A549 (cell line): ENCODE data around the gene DNM1. TPM values are rescaled to one million over a fixed set of nuclear protein-coding genes. Genes with fewer than 3 reads are reported as not detected.

Source experiments
- ATAC-seq, 2 experiments: fragments of 200-7000 bp in 1 of 2; fragments of >200 bp in 1 of 2; cut with Nextera tagmentation in 1 of 2; cut with Tn5 transposase in 1 of 2; 3 replicates each; pipeline versions ENCODE4 v1.8.0 to v1.9.1; 2018 to 2020; ENCODE audit warnings: mild to moderate bottlenecking in 1 of 2, moderate library complexity in 1 of 2
- CTCF ChIA-PET: fragments of 300-600 bp; sonication (Branson Sonifier 250); formaldehyde crosslinking; extraction: SDS; loops from one replicate; lab custom pipeline; 2021; ENCODE audit warnings: antibody characterized with exemption, inconsistent platforms; lab: Yijun Ruan, JAX
- POLR2A ChIA-PET: fragments of 350-600 bp; formaldehyde crosslinking; extraction: SDS; loops from one replicate; lab custom pipeline; 2021; ENCODE audit warnings: antibody characterized with exemption, inconsistent platforms; lab: Yijun Ruan, JAX
- DNase-seq, 2 experiments: peaks; one replicate each; pipeline versions ENCODE4 v3.0.0 to v3.0.0-alpha.2; 2011 to 2016; ENCODE audit warnings: low read depth in 1 of 2, low spot score in 1 of 2
- FAIRE-seq: peaks from 2 replicates; lab custom pipeline; 2011; peaks lifted over from hg19 to GRCh38; lab: Jason Lieb, UNC
- H3K27ac ChIP-seq, 2 experiments: fragments of >200 bp; sonication (Bioruptor Twin); formaldehyde crosslinking; 3 replicates each; pipeline ENCODE4 v1.5.1; 2016 to 2017
- H3K4me1 ChIP-seq: fragments of >200 bp; sonication (Bioruptor Twin); formaldehyde crosslinking; 3 replicates; pipeline ENCODE4 v1.6.1; 2016
- H3K4me2 ChIP-seq: fragments of >200 bp; sonication (Bioruptor Twin); formaldehyde crosslinking; 3 replicates; pipeline ENCODE4 v1.6.1; 2016
- H3K4me3 ChIP-seq: fragments of >200 bp; sonication (Bioruptor Twin); formaldehyde crosslinking; 3 replicates; pipeline ENCODE4 v1.5.1; 2016
- H3K9me3 ChIP-seq: fragments of >200 bp; sonication (Bioruptor Twin); formaldehyde crosslinking; 3 replicates; pipeline ENCODE4 v1.6.1; 2016
- BCL3 ChIP-seq: fragments of >200 bp; sonication (Bioruptor Twin); formaldehyde crosslinking; IDR thresholded peaks from 3 replicates; pipeline ENCODE4 v1.6.1; 2016
- CBX2 ChIP-seq: fragments of 200-600 bp; sonication (generic); IDR thresholded peaks from 2 replicates; pipeline ENCODE4 v1.6.1; 2016; ENCODE audit warnings: low read depth, mild to moderate bottlenecking, borderline replicate concordance
- EHF ChIP-seq: fragments of 250-450 bp; sonication (Bioruptor Pico); IDR thresholded peaks from 2 replicates; pipeline ENCODE4 v1.5.0; 2020; ENCODE audit warnings: mild to moderate bottlenecking
- EP300 ChIP-seq, 2 experiments: fragments of >200 bp; sonication (Bioruptor Twin); formaldehyde crosslinking; IDR thresholded peaks; 2 replicates in 1 of 2; 3 replicates in 1 of 2; pipeline ENCODE4 v1.6.1; 2016 to 2017
- ESRRA ChIP-seq: fragments of 150-350 bp; IDR thresholded peaks from 2 replicates; pipeline ENCODE4 v1.6.1; 2014; ENCODE audit warnings: mild to moderate bottlenecking, low read length, borderline replicate concordance
- FOSB ChIP-seq: fragments of 250-450 bp; sonication (Bioruptor Pico); IDR thresholded peaks from 2 replicates; pipeline ENCODE4 v1.5.0; 2020; ENCODE audit warnings: mild to moderate bottlenecking, moderate library complexity
- FOXS1 ChIP-seq: fragments of 250-450 bp; sonication (Bioruptor Pico); IDR thresholded peaks from 2 replicates; pipeline ENCODE4 v1.5.0; 2020; ENCODE audit warnings: mild to moderate bottlenecking, moderate library complexity
- GATA3 ChIP-seq: IDR thresholded peaks from 2 replicates; pipeline ENCODE4 v1.6.1; 2012; ENCODE audit warnings: borderline replicate concordance
- NR3C1 ChIP-seq: fragments of >200 bp; sonication (Bioruptor Twin); formaldehyde crosslinking; IDR thresholded peaks from 3 replicates; pipeline ENCODE4 v1.6.1; 2017
- POLR2A ChIP-seq: IDR thresholded peaks from 2 replicates; pipeline ENCODE4 v1.6.1; 2012; ENCODE audit warnings: mild to moderate bottlenecking, low read length
- POLR2AphosphoS2 ChIP-seq: conservative IDR thresholded peaks from 2 replicates; pipeline ENCODE4 v1.6.1; 2012; ENCODE audit warnings: low read length, improper control_type of control experiment, inconsistent platforms
- RARB ChIP-seq: fragments of 250-450 bp; sonication (Bioruptor Pico); IDR thresholded peaks from 2 replicates; pipeline ENCODE4 v1.8.0; 2021; ENCODE audit warnings: mild to moderate bottlenecking, moderate library complexity
- RCOR1 ChIP-seq: fragments of 150-350 bp; IDR thresholded peaks from 2 replicates; pipeline ENCODE4 v1.6.1; 2014; ENCODE audit warnings: antibody characterized with exemption, low read length, low read depth
- SREBF2 ChIP-seq: fragments of 450-650 bp; IDR thresholded peaks from 2 replicates; pipeline ENCODE4 v1.6.1; 2014; ENCODE audit warnings: mild to moderate bottlenecking, moderate library complexity
- TFCP2L1 ChIP-seq: fragments of 250-450 bp; sonication (Bioruptor Pico); IDR thresholded peaks from 2 replicates; pipeline ENCODE4 v1.5.0; 2021; ENCODE audit warnings: mild to moderate bottlenecking
- ZFP36 ChIP-seq: fragments of 450-650 bp; IDR thresholded peaks from 2 replicates; pipeline ENCODE4 v1.6.1; 2014; ENCODE audit warnings: borderline replicate concordance; ENCODE audit not compliant: partially characterized antibody
- ZNF302 ChIP-seq: fragments of 250-450 bp; sonication (Bioruptor Pico); IDR thresholded peaks from 2 replicates; pipeline ENCODE4 v1.9.0; 2021; ENCODE audit warnings: inconsistent platforms, mild to moderate bottlenecking, moderate library complexity
- ZSCAN20 ChIP-seq: fragments of 250-450 bp; sonication (Bioruptor Pico); IDR thresholded peaks from 2 replicates; pipeline ENCODE4 v1.8.0; 2022; ENCODE audit warnings: mild to moderate bottlenecking, moderate library complexity
- WGBS: methylation state at CpG from one replicate; pipeline ENCODE4 v1.1.6; 2017; ENCODE audit errors: missing lambda C conversion rate; 5-methylcytosine and 5-hydroxymethylcytosine counted together
- polyA plus RNA-seq, 4 experiments: library from polyadenylated mRNA; depleted of rRNA in 3 of 4; stranded (reverse); fragments of >200 nt; fragmentation: RNase III in 1 of 4; extraction: RNeasy Plus Mini Kit Qiagen cat#74134 plus additional on column Dnase treatment in 1 of 4; gene quantifications; 2 replicates in 3 of 4; 3 replicates in 1 of 4; pipeline ENCODE4 v1.2.3, GENCODE V29; 2011 to 2017
- TF ChIP-seq, protein P1 (sequence below): fragments of 250-450 bp; sonication (Bioruptor Pico); IDR thresholded peaks from 2 replicates; pipeline ENCODE4 v1.5.0; 2021; ENCODE audit warnings: mild to moderate bottlenecking, moderate library complexity, borderline replicate concordance
- TF ChIP-seq, protein P2 (sequence below): fragments of 200-600 bp; sonication (generic); IDR thresholded peaks from 2 replicates; pipeline ENCODE4 v1.6.1; 2016; ENCODE audit warnings: antibody characterized with exemption, mild to moderate bottlenecking, moderate library complexity

DNM1 gene
- polyA plus RNA-seq, 2 of the 4 experiments (the other 2 are of a cell fraction): 60.2 to 139 TPM

GRCh38 chr9:128280084-128280622, 77.0 kb downstream of the DNM1 start:
- H3K27ac ChIP-seq: no peak overlapping the region
- DNase-seq (no peak), ATAC-seq (no peak), FAIRE-seq (no peak)
- H3K4me3 ChIP-seq: no peak overlapping the region
- no peak for TF ChIP-seq RCOR1
- TF ChIP-seq ZNF302 (CRISPR knock-in tag): no peak
- TF ChIP-seq BCL3: no peak
- no peak for TF ChIP-seq POLR2A
- no peak overlapping the region for H3K4me2 ChIP-seq
- WGBS: 92% methylated on average over 5 of the region's 5 CpGs
- H3K4me1 ChIP-seq: peaks cover 9% of the 10 kb centered on the region; the same call in 2 of the 3 replicates
- POLR2A ChIA-PET: no interaction called here
- no peaks in the 10 kb centered on the region for H3K9me3 ChIP-seq
- CTCF ChIA-PET: interaction anchor here (0.6 to 1.4 kb wide), 4 partner anchors 15 to 776 kb away, joined by 3 to 6 read pairs (median 3); no protein-coding TSS in a partner anchor

- Histone ChIP-seq H3K27ac (no peak overlapping the region), H3K4me2 (no peak overlapping the region), H3K9me3 (no peaks in the 10 kb centered on the region), H3K4me1 (peaks cover 1% of the 10 kb centered on the region; the same call in 1 of the 3 replicates), H3K4me3 (no peak overlapping the region)
- TF ChIP-seq, protein P1, sequence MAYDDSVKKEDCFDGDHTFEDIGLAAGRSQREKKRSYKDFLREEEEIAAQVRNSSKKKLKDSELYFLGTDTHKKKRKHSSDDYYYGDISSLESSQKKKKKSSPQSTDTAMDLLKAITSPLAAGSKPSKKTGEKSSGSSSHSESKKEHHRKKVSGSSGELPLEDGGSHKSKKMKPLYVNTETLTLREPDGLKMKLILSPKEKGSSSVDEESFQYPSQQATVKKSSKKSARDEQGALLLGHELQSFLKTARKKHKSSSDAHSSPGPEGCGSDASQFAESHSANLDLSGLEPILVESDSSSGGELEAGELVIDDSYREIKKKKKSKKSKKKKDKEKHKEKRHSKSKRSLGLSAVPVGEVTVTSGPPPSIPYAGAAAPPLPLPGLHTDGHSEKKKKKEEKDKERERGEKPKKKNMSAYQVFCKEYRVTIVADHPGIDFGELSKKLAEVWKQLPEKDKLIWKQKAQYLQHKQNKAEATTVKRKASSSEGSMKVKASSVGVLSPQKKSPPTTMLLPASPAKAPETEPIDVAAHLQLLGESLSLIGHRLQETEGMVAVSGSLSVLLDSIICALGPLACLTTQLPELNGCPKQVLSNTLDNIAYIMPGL (CRISPR knock-in tag): no peak
- no peak for TF ChIP-seq GATA3
- TF ChIP-seq RCOR1: no peak
- no peak for TF ChIP-seq RARB (CRISPR knock-in tag)
- no peak for TF ChIP-seq ZFP36
- no peak for TF ChIP-seq POLR2AphosphoS2
- no peak for TF ChIP-seq EHF
- TF ChIP-seq NR3C1: no peak
- TF ChIP-seq CBX2: no peak
- TF ChIP-seq, protein P2, sequence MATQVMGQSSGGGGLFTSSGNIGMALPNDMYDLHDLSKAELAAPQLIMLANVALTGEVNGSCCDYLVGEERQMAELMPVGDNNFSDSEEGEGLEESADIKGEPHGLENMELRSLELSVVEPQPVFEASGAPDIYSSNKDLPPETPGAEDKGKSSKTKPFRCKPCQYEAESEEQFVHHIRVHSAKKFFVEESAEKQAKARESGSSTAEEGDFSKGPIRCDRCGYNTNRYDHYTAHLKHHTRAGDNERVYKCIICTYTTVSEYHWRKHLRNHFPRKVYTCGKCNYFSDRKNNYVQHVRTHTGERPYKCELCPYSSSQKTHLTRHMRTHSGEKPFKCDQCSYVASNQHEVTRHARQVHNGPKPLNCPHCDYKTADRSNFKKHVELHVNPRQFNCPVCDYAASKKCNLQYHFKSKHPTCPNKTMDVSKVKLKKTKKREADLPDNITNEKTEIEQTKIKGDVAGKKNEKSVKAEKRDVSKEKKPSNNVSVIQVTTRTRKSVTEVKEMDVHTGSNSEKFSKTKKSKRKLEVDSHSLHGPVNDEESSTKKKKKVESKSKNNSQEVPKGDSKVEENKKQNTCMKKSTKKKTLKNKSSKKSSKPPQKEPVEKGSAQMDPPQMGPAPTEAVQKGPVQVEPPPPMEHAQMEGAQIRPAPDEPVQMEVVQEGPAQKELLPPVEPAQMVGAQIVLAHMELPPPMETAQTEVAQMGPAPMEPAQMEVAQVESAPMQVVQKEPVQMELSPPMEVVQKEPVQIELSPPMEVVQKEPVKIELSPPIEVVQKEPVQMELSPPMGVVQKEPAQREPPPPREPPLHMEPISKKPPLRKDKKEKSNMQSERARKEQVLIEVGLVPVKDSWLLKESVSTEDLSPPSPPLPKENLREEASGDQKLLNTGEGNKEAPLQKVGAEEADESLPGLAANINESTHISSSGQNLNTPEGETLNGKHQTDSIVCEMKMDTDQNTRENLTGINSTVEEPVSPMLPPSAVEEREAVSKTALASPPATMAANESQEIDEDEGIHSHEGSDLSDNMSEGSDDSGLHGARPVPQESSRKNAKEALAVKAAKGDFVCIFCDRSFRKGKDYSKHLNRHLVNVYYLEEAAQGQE: no peak
- no peak for TF ChIP-seq ZSCAN20
- no peak for TF ChIP-seq TFCP2L1
- no peak for TF ChIP-seq SREBF2
- no peak for TF ChIP-seq FOXS1
- no peak for TF ChIP-seq EP300 (IDR thresholded peaks at IDR 0.05)
- no peak for TF ChIP-seq FOSB (CRISPR knock-in tag)
- no peak for TF ChIP-seq ESRRA
- DNase-seq (no peak), FAIRE-seq (no peak), ATAC-seq (no peak)
- CTCF ChIA-PET: interaction anchor here (0.9 to 2.9 kb wide), 4 partner anchors 10 to 59 kb away, joined by 4 to 8 read pairs (median 4); no protein-coding TSS in a partner anchor
- 95% methylated on average over 6 of the region's 6 CpGs for WGBS
- POLR2A ChIA-PET: no interaction called here
These were observed 79.3 kb downstream of the DNM1 start for GRCh38 chr9:128282500-128282899.
